HCT116 (cell line): ENCODE data around the gene ALOX15. TPM values are rescaled to one million over a fixed set of nuclear protein-coding genes. Genes with fewer than 3 reads are reported as not detected.

Experiments used
- ATAC-seq: fragments of 200-7000 bp; cut with Tn5 transposase; 2 replicates; pipeline ENCODE4 v1.9.1; 2020; ENCODE audit warnings: mild to moderate bottlenecking, moderate library complexity
- BruUV-seq: library from RNA; stranded (reverse); fragments of 400-500 nt; replicated peaks from 2 replicates; lab custom pipeline; 2021; lab: Mats Ljungman, UMichigan
- CTCF ChIA-PET: fragments of 300-600 bp; sonication (Branson Sonifier 250); formaldehyde crosslinking; loops from one replicate; lab custom pipeline; 2021; ENCODE audit warnings: antibody characterized with exemption; lab: Charles Lee
- POLR2A ChIA-PET: fragments of 300-600, 350-600 bp; sonication (Branson Sonifier 250); formaldehyde crosslinking; loops from one replicate; lab custom pipeline; 2021; ENCODE audit warnings: antibody characterized with exemption; lab: Charles Lee
- RAD21 ChIA-PET, 2 experiments: fragments of 300-600 bp; sonication (Branson Sonifier 250); formaldehyde crosslinking; loops; one replicate each; lab custom pipeline; 2023; ENCODE audit warnings: low total read pairs in 2 of 2; ENCODE audit not compliant: uncharacterized antibody in 2 of 2, unreplicated experiment in 2 of 2, low non-redundant PET in 1 of 2; lab: Charles Lee
- DNase-seq: peaks from one replicate; pipeline ENCODE4 v3.0.0-alpha.2; 2010; ENCODE audit warnings: low read depth, low spot score
- H2AFZ ChIP-seq: fragments of 200-600 bp; shearing (Covaris generic), sonication (generic); 2 replicates; pipeline ENCODE4 v1.6.1; 2017; ENCODE audit warnings: low read depth, mixed run types, mixed read lengths, antibody characterized with exemption, low read length; ENCODE audit not compliant: poor library complexity, severe bottlenecking
- H3K27ac ChIP-seq: 2 replicates; pipeline ENCODE4 v1.5.1; 2012; ENCODE audit warnings: low read depth, low read length
- H3K27me3 ChIP-seq: fragments of 200-600 bp; sonication (generic); 2 replicates; pipeline ENCODE4 v1.6.1; 2016; ENCODE audit warnings: mixed run types, low read length, mixed read lengths; ENCODE audit not compliant: insufficient read depth
- H3K36me3 ChIP-seq, 2 experiments: fragments of 200-500 bp in 1 of 2; fragments of 200-600 bp in 1 of 2; sonication (Bioruptor generic) in 1 of 2; sonication (generic) in 1 of 2; 2 replicates each; pipeline versions ENCODE4 v1.5.1 to v1.6.1; 2014 to 2016; ENCODE audit warnings: low read length in 2 of 2, inconsistent platforms in 1 of 2, mixed read lengths in 1 of 2, mixed run types in 1 of 2; ENCODE audit not compliant: insufficient read depth in 2 of 2, control insufficient read depth in 1 of 2
- H3K4me1 ChIP-seq, 2 experiments: fragments of 200-600 bp in 1 of 2; sonication (generic) in 1 of 2; 2 replicates each; pipeline versions ENCODE4 v1.5.1 to v1.6.1; 2012 to 2017; ENCODE audit warnings: low read length in 2 of 2, inconsistent platforms in 1 of 2, mild to moderate bottlenecking in 1 of 2, mixed read lengths in 1 of 2, mixed run types in 1 of 2, moderate library complexity in 1 of 2; ENCODE audit not compliant: insufficient read depth in 2 of 2, control insufficient read depth in 1 of 2
- H3K4me2 ChIP-seq: fragments of 200-600 bp; sonication (generic); 2 replicates; pipeline ENCODE4 v1.6.1; 2017; ENCODE audit warnings: mixed run types, low read length, mixed read lengths
- H3K4me3 ChIP-seq, 2 experiments: fragments of 200-600 bp in 1 of 2; sonication (generic) in 1 of 2; replicated peaks in 1 of 2; 2 replicates each; pipeline ENCODE4 v1.5.1; 2011 to 2016; ENCODE audit warnings: low read length in 2 of 2, control low read depth in 1 of 2, low read depth in 1 of 2, mild to moderate bottlenecking in 1 of 2, mixed read lengths in 1 of 2, mixed run types in 1 of 2
- H3K79me2 ChIP-seq: fragments of 200-600 bp; sonication (generic); 2 replicates; pipeline ENCODE4 v1.6.1; 2017; ENCODE audit warnings: mild to moderate bottlenecking, mixed run types, low read length, moderate library complexity, mixed read lengths; ENCODE audit not compliant: insufficient read depth
- H3K9ac ChIP-seq: fragments of 200-600 bp; sonication (generic); 2 replicates; pipeline ENCODE4 v1.6.1; 2016; ENCODE audit warnings: low read length, mixed read lengths
- H3K9me2 ChIP-seq: fragments of 200-600 bp; sonication (generic), shearing (Covaris generic); 2 replicates; pipeline ENCODE4 v1.6.1; 2017; ENCODE audit warnings: mixed run types, mild to moderate bottlenecking, moderate library complexity; ENCODE audit not compliant: insufficient read depth
- H3K9me3 ChIP-seq, 2 experiments: fragments of 200-500 bp in 1 of 2; fragments of 200-600 bp in 1 of 2; sonication (Bioruptor generic) in 1 of 2; sonication (generic) in 1 of 2; 2 replicates each; pipeline ENCODE4 v1.6.1; 2014 to 2017; ENCODE audit warnings: low read length in 2 of 2, mixed read lengths in 2 of 2, inconsistent platforms in 1 of 2, low read depth in 1 of 2, mild to moderate bottlenecking in 1 of 2, mixed run types in 1 of 2, moderate library complexity in 1 of 2; ENCODE audit not compliant: control insufficient read depth in 1 of 2, insufficient read depth in 1 of 2
- H4K20me1 ChIP-seq: fragments of 200-600 bp; sonication (generic), shearing (Covaris generic); 2 replicates; pipeline ENCODE4 v1.6.1; 2017; ENCODE audit warnings: mixed run types, mild to moderate bottlenecking, moderate library complexity; ENCODE audit not compliant: insufficient read depth
- ATF3 ChIP-seq: IDR thresholded peaks from 2 replicates; pipeline ENCODE4 v1.6.1; 2012
- CBX3 ChIP-seq: IDR thresholded peaks from 2 replicates; pipeline ENCODE4 v1.6.1; 2012; ENCODE audit warnings: low read depth
- CTCF ChIP-seq, 3 experiments: fragments of 200-600 bp in 1 of 3; sonication (generic) in 1 of 3; IDR thresholded peaks in 2 of 3; conservative IDR thresholded peaks in 1 of 3; 2 replicates each; pipeline ENCODE4 v1.5.1; 2012 to 2017; ENCODE audit warnings: low read depth in 2 of 3, low read length in 2 of 3, antibody characterized with exemption in 1 of 3, borderline replicate concordance in 1 of 3, control low read depth in 1 of 3, mild to moderate bottlenecking in 1 of 3, mixed read lengths in 1 of 3, mixed run types in 1 of 3, moderate library complexity in 1 of 3; ENCODE audit not compliant: insufficient read depth in 1 of 3
- EGR1 ChIP-seq: IDR thresholded peaks from 2 replicates; pipeline ENCODE4 v1.6.1; 2012; ENCODE audit warnings: low read depth
- EZH2 ChIP-seq: fragments of 200-600 bp; sonication (generic); IDR thresholded peaks from 2 replicates; pipeline ENCODE4 v1.6.1; 2017; ENCODE audit warnings: antibody characterized with exemption, mixed run types
- EZH2phosphoT487 ChIP-seq: fragments of 200-600 bp; IDR thresholded peaks from 2 replicates; pipeline ENCODE4 v1.6.1; 2018; ENCODE audit warnings: antibody characterized with exemption, borderline replicate concordance
- FOSL1 ChIP-seq: IDR thresholded peaks from 2 replicates; pipeline ENCODE4 v1.6.1; 2012; ENCODE audit warnings: low read depth
- JUND ChIP-seq: IDR thresholded peaks from 2 replicates; pipeline ENCODE4 v1.6.1; 2012
- MAX ChIP-seq: IDR thresholded peaks from 2 replicates; pipeline ENCODE4 v1.6.1; 2012
- POLR2A ChIP-seq: IDR thresholded peaks from 2 replicates; pipeline ENCODE4 v1.7.0; 2011; ENCODE audit warnings: borderline replicate concordance; ENCODE audit not compliant: insufficient read depth, insufficient read length; ENCODE audit errors: extremely low read depth
- POLR2AphosphoS5 ChIP-seq: IDR thresholded peaks from 2 replicates; pipeline ENCODE4 v1.6.1; 2011; ENCODE audit warnings: mild to moderate bottlenecking, low read depth, low read length, moderate library complexity
- RAD21 ChIP-seq: IDR thresholded peaks from 2 replicates; pipeline ENCODE4 v1.6.1; 2012; ENCODE audit warnings: low read depth, mild to moderate bottlenecking
- SRF ChIP-seq: IDR thresholded peaks from 2 replicates; pipeline ENCODE4 v1.6.1; 2012; ENCODE audit warnings: low read depth
- TCF7L2 ChIP-seq: IDR thresholded peaks from 2 replicates; pipeline ENCODE4 v1.7.0; 2011; ENCODE audit warnings: borderline replicate concordance, inconsistent platforms; ENCODE audit not compliant: insufficient read depth, insufficient read length; ENCODE audit errors: extremely low read depth
- YY1 ChIP-seq: IDR thresholded peaks from 2 replicates; pipeline ENCODE4 v1.6.1; 2011; ENCODE audit warnings: low read length, low read depth, moderate library complexity, mild to moderate bottlenecking; ENCODE audit not compliant: insufficient replicate concordance; ENCODE audit errors: extremely low read depth
- ZBTB33 ChIP-seq: IDR thresholded peaks from 2 replicates; pipeline ENCODE4 v1.6.1; 2011; ENCODE audit warnings: mild to moderate bottlenecking, low read length, moderate library complexity; ENCODE audit not compliant: insufficient replicate concordance; ENCODE audit errors: extremely low read depth
- ZFX ChIP-seq: fragments of 450-650 bp; IDR thresholded peaks from 2 replicates; pipeline ENCODE4 v1.6.1; 2017
- ZNF274 ChIP-seq: fragments of 200-500 bp; sonication (Bioruptor generic); IDR thresholded peaks from 2 replicates; pipeline ENCODE4 v1.6.1; 2014; ENCODE audit warnings: mild to moderate bottlenecking, low read depth, low read length, inconsistent platforms
- intact Hi-C: fragments of 100-400 bp; cut with micrococcal nuclease; formaldehyde crosslinking; loops from 2 replicates; pipeline ENCODE4 v1.10.0; 2022
- total RNA-seq: library from RNA; stranded (reverse); gene quantifications from one replicate; pipeline ENCODE4 v1.2.1, GENCODE V29; 2021; ENCODE audit not compliant: unreplicated experiment

The ALOX15 gene
- total RNA-seq, 1 experiment from 2014 or later: 0.57 TPM

- no peak for TF ChIP-seq CTCF (IDR thresholded peaks at IDR 0.05 in 2 of 3, conservative IDR thresholded peaks at IDR 0.05 in 1 of 3; ENCODE audit: borderline replicate concordance in 1 of 3, insufficient read depth in 1 of 3, low read depth in 2 of 3, low read length in 2 of 3)
- TF ChIP-seq ATF3: no peak
Measured at GRCh38 chr17:4602041-4602440, 39.4 kb downstream of the ALOX15 start (continued).

- Histone ChIP-seq H3K79me2 (no peaks in the 10 kb centered on the region), H2AFZ (no peak overlapping the region), H3K4me3 (no peak overlapping the region), H3K4me2 (no peak overlapping the region), H3K9me3 (no peaks in the 10 kb centered on the region), H3K36me3 (no peaks in the 10 kb centered on the region), H3K4me1 (no peaks in the 10 kb centered on the region; a peak in 1 of 4 replicates), H3K27ac (no peak overlapping the region), H3K27me3 (no peaks in the 10 kb centered on the region), H3K9ac (no peak overlapping the region), H3K9me2 (no peaks in the 10 kb centered on the region), H4K20me1 (no peaks in the 10 kb centered on the region)
- POLR2A ChIA-PET: no interaction called here
- no peak for ATAC-seq
- DNase-seq: no peak
- CTCF ChIA-PET: no interaction called here
- TF ChIP-seq JUND (no peak), CTCF (IDR thresholded peaks at IDR 0.05 in 2 of 3, conservative IDR thresholded peaks at IDR 0.05 in 1 of 3; ENCODE audit: borderline replicate concordance in 1 of 3, insufficient read depth in 1 of 3, low read depth in 2 of 3, low read length in 2 of 3) (no peak), FOSL1 (no peak), SRF (no peak), POLR2AphosphoS5 (no peak), EGR1 (no peak), TCF7L2 (no peak), ZNF274 (no peak), EZH2phosphoT487 (no peak), ZFX (no peak), POLR2A (no peak), EZH2 (no peak), YY1 (no peak), ZBTB33 (no peak), MAX (no peak), RAD21 (no peak), CBX3 (no peak)
- RAD21 ChIA-PET: no interaction called here
- BruUV-seq: no TSS peak
- intact Hi-C loops: no loop called here
Measured at GRCh38 chr17:4601326-4601725, 40.2 kb downstream of the ALOX15 start.
